GM19468 (cell line): ENCODE measurements around the gene ADGRG7.

Experiments used
- ATAC-seq: cut with Tn5 transposase; IDR thresholded peaks from one replicate; pipeline ENCODE4 v1.9.1; 2021; ENCODE audit warnings: mild to moderate bottlenecking, moderate library complexity, moderate number of reproducible peaks; ENCODE audit not compliant: unreplicated experiment; ENCODE audit errors: extremely low read depth

The ADGRG7 gene

DNA sequence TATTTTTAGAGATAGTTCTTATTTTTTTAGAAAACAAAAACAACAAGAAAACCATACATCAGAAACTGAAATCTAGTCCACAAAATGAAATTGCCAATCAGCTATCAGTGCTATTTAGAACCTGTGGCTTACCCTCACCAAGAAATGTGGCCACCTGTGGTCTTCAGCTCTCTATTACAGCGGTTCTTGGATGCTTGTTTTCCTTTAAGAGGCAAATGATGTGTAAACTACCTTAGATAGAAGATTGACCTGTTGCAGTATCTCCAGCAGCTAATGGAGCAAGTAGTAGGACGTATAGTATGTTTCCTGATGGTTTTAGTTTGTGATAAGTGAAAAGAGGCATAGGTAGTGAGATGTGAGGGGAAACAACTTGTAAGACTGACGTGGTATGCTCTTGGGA, 121.1 kb downstream of the ADGRG7 start:
- ATAC-seq, result no peak

DNA sequence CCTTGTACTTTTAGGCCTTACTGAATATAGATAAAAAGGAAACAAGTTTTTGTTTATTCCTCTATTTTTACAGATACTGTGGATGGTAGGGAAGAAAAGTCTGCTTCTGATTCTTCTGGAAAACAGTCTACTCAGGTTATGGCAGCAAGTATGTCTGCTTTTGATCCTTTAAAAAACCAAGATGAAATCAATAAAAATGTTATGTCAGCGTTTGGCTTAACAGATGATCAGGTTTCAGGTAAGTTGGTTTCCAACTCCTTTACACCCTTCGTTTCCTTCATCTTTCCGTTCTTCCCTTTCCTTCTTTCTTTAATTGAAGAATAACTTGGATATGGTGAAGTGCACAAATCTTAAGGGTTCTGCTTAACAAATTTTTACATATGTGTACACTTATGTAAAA, 123.0 kb downstream of the ADGRG7 start:
- no peak for ATAC-seq

DNA sequence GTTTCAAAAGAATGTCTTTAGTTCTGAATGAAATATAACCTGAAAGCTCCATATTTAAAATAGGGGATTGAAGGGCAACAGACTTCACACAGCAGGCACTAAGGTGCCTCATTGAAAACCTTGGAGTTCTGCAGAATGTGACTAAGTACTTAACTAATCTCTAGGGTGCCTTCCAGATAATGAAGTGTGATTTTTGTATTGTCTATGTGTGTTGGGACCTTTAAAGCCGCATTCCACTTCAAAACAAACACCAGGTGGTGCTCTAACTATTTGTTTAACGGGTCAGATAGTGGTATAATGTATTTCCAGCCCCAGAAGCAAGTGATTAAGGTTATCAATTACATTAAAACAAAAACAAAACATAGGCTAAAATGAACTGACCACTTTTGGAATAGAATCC, 127.9 kb downstream of the ADGRG7 start:
- ATAC-seq, result no peak

- no peak for ATAC-seq
Measured at GRCh38 chr3:100740207-100740606, 130.8 kb downstream of the ADGRG7 start.

GRCh38 chr3:100743535-100743934, 134.1 kb downstream of the ADGRG7 start:
- no peak for ATAC-seq

GRCh38 chr3:100744671-100745070, 135.3 kb downstream of the ADGRG7 start:
- ATAC-seq, result no peak
